NB4 (cell line): Measurements from ENCODE around the gene NNAT.
A peak's percentile ranks its signal among the peaks of the same experiment; 100 is the strongest.
"Not testable (repeated sequence)": the region's sequence is repeated elsewhere in the genome, so short reads cannot be mapped to it uniquely, and the experiment has no call there.

Source experiments
- DNase-seq: peaks from one replicate; pipeline ENCODE4 v3.0.0; 2010; ENCODE audit warnings: low read depth
- H3K4me3 ChIP-seq: one replicate; pipeline ENCODE4 v1.5.1; 2011; ENCODE audit warnings: mild to moderate bottlenecking, low read depth, low read length, moderate library complexity
- MYC ChIP-seq: IDR thresholded peaks from 2 replicates; pipeline ENCODE4 v1.6.1; 2011; ENCODE audit warnings: low read depth, low read length
- POLR2A ChIP-seq: IDR thresholded peaks from 2 replicates; pipeline ENCODE4 v1.6.1; 2011; ENCODE audit warnings: mild to moderate bottlenecking; ENCODE audit not compliant: insufficient read length; ENCODE audit errors: extremely low read depth
- TF ChIP-seq, protein P1 (sequence below): IDR thresholded peaks from one replicate; pipeline ENCODE4 v1.5.1; 2012; ENCODE audit warnings: low read depth, low read length
- TF ChIP-seq, protein P2 (sequence below): IDR thresholded peaks from 2 replicates; pipeline ENCODE4 v1.6.1; 2011; ENCODE audit warnings: low read depth, low read length

The NNAT gene

DNA sequence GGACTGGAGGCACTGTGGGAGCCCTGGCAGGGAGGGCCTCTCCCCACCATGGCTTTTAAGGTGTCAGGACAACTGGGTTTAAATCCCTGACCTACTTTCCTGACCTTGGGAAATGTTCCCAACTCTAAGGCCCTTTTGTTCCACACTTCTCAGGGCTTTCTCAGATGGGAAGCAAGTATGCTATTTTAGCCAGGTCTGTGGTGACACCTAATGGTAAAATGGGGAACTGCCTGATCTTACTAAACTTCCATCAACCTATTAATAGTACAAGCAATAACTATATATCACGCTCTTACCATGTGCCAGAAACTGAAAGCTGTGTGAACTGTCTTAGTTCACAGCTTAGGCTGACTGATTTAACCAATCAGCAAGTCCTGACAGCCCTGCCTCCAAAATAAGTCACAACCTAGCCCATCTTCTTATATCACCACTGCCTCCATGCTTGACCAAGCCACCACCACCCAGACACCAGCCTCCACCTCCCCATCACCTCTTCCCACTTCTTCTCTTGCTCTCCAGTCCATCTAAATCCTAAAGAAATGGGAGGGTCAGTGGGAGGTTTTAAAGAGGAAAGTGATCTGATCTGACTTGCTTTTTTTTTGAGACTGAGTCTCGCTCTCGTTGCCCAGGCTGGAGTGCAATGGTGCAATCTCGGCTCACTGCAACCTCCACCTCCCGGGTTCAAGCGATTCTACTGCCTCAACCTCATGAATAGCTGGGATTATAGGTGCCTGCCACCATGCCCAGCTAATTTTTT is 13.5 kb downstream of the NNAT start:
- TF ChIP-seq MYC (peak; percentile 58; the same call in 1 of the 2 replicates), POLR2A (no peak)
- TF ChIP-seq, protein P1, sequence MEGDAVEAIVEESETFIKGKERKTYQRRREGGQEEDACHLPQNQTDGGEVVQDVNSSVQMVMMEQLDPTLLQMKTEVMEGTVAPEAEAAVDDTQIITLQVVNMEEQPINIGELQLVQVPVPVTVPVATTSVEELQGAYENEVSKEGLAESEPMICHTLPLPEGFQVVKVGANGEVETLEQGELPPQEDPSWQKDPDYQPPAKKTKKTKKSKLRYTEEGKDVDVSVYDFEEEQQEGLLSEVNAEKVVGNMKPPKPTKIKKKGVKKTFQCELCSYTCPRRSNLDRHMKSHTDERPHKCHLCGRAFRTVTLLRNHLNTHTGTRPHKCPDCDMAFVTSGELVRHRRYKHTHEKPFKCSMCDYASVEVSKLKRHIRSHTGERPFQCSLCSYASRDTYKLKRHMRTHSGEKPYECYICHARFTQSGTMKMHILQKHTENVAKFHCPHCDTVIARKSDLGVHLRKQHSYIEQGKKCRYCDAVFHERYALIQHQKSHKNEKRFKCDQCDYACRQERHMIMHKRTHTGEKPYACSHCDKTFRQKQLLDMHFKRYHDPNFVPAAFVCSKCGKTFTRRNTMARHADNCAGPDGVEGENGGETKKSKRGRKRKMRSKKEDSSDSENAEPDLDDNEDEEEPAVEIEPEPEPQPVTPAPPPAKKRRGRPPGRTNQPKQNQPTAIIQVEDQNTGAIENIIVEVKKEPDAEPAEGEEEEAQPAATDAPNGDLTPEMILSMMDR: peak; percentile 79
- TF ChIP-seq, protein P2, sequence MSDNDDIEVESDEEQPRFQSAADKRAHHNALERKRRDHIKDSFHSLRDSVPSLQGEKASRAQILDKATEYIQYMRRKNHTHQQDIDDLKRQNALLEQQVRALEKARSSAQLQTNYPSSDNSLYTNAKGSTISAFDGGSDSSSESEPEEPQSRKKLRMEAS: peak; percentile 48; the same call in 1 of the 2 replicates
- no peak overlapping the region for H3K4me3 ChIP-seq
- peak; percentile 83 for DNase-seq

DNA sequence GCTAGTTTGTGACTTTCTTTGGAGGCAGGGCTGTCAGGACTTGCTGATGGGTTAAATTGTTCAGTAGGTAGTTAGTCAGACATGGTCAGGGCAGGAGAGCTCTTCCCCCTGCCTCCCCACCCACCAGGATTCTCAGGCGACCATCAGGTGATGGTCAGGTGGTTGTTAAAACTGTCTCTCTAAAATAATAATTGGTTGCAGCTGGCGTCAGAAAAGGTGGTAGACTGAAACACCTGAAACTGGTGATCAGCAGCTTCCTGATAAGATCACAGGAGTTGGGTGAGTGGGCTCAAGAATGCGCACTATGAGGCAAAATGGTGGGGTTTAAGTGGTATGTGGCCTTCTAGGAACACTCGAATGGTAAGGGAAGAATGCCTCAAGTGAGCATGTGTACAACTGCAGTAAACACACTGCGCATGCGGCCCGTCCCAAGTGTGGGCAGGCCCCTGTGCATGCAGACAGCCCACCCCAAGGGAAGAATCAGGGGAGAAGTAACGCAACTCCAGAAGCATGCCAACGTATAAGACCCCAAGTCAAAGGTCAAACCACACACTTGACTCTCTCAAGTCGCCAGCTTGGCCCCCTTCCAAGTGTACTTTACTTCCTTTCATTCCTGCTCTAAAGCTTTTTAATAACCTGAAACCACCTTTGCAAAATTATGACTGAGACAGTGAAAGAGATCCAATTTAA is 14.5 kb downstream of the NNAT start:
- H3K4me3 ChIP-seq: no peak overlapping the region
- DNase-seq: no peak
- TF ChIP-seq, protein P1: no peak
- TF ChIP-seq, protein P2: no peak
- TF ChIP-seq MYC: no peak
- no peak for TF ChIP-seq POLR2A

DNA sequence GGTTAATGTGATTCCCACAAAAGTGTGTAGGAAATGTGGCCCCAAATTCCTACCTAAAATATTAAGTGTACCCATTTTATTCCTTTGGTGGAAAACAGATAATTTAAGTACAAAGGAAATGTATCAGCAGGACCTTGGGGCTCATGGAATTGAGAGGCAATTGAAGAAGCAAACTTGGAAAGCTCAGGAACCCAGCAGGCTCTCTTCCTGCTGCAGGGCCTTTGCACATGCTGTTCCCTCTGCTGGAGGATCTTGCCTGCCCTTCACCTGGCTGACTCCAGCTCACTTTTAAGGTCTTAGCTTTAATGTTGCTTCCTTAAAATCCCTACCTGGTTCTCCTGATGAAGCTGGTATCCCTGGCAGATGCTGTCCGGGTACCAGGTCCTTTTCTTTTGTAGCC is 16.5 kb downstream of the NNAT start:
- TF ChIP-seq MYC: no peak
- TF ChIP-seq, protein P1: no peak
- no peak for TF ChIP-seq POLR2A
- TF ChIP-seq, protein P2: no peak
- DNase-seq: no peak
- no peak overlapping the region for H3K4me3 ChIP-seq

DNA sequence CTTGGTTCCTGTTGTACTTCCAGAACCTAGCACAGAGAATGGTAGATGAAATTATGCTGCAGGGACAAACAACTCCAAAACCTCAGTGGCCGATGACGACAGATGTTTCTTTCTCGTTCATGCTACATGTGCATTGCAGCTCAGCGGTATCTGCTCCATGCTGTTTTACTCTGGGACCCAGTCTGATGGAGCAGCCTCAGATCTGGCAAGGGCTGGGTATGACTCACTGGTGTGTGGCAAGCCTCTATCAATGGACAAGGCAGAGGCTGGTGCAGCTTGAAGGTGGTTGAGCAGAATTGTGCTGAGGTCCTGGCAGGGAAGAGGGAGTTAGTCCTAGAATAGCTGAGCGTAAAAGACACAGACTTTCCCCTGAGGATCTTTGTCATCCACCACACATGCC is 17.0 kb downstream of the NNAT start:
- H3K4me3 ChIP-seq: no peak overlapping the region
- TF ChIP-seq, protein P1: no peak
- TF ChIP-seq, protein P2: peak; percentile 82
- TF ChIP-seq POLR2A (no peak), MYC (peak; percentile 69)
- DNase-seq: peak; percentile 91

DNA sequence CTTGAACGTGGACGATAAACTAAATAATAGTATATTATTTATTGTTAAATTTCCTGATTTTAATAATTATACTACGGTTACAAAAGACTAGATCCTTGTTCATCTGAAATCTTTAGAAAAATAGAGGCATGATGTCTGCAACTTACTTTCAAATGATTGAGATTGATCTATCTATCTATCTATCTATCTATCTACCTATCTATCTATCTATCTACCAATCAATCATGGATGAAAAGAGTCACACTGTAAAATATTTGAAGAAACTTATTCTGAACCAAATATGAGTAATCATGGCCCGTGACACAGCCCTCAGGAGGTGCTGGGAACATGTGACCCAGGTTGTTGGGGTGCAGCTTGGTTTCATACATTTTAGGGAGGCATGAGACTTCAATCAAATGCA is 18.4 kb downstream of the NNAT start:
- TF ChIP-seq MYC (no peak), POLR2A (no peak)
- H3K4me3 ChIP-seq: no peak overlapping the region
- no peak for DNase-seq

DNA sequence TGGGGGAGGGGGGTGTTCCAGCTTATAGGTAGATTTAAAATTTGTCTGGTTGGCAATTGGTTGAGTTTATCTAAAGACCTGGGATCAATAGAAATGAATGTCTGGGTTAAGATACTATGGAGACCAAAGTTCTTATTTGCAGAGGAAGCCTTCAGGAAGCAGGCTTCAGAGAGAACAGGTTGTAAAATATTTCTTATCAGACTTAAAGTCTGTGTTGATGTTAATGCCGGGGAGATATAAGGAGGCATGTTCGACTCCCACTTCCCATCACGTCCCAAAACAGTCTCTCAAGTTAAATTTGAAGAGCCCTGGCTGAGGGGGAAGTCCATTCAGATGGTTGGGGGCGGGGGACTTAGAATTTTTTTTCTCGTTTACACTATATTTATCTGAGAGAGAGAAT is 19.0 kb downstream of the NNAT start:
- no peak overlapping the region for H3K4me3 ChIP-seq
- DNase-seq: no peak
- TF ChIP-seq, protein P1: no peak
- TF ChIP-seq, protein P2: no peak
- TF ChIP-seq MYC (no peak), POLR2A (no peak)

DNA sequence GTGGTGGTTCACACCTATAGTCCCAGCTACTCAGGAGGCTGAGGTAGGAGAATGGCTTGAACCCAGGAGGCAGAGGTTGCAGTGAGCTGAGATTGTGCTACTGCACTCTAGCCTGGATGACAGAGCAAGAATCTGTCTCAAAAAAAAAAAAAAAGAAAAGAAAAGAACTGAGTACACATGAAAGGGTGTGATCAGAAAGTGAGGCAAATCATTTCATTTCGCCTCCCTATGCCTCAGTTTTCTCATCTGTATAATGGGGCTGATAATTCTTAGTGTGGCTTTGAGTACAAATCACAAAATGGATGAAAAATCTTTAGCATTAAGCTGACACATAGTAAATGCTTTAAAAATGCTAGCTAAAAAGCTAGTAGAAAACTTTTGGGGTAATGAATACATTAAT is 19.8 kb downstream of the NNAT start:
- not testable (repeated sequence) for H3K4me3 ChIP-seq, DNase-seq
